ENCODE results near the gene ST3GAL5.

- TF ChIP-seq CTCF (IDR thresholded peaks at IDR 0.05), result peak; percentile 90 to 95 (median 92)
- peak in 2 of 4 donors; percentile 11 to 36 for TF ChIP-seq POLR2AphosphoS5 (IDR thresholded peaks at IDR 0.05)
- TF ChIP-seq POLR2A (IDR thresholded peaks at IDR 0.05), result no peak
- TF ChIP-seq EP300 (IDR thresholded peaks at IDR 0.05), result no peak
Observed at GRCh38 chr2:85826990-85827878, 61.6 kb downstream of the ST3GAL5 start.

All from sigmoid colon (tissue), 4 donors.